22Rv1 (cell line): ENCODE data around the gene RPL3.

Experiments
- ZFX ChIP-seq: fragments of 450-650 bp; IDR thresholded peaks from 2 replicates; pipeline ENCODE4 v1.6.1; 2017; ENCODE audit warnings: antibody characterized with exemption, borderline replicate concordance
- TF ChIP-seq, protein P1 (sequence below): fragments of 450-650 bp; IDR thresholded peaks from 2 replicates; pipeline ENCODE4 v1.5.1; 2017; ENCODE audit warnings: mild to moderate bottlenecking

GRCh38 chr22:39318507-39319283, 728 bp downstream of the RPL3 start:
- TF ChIP-seq, protein P1, sequence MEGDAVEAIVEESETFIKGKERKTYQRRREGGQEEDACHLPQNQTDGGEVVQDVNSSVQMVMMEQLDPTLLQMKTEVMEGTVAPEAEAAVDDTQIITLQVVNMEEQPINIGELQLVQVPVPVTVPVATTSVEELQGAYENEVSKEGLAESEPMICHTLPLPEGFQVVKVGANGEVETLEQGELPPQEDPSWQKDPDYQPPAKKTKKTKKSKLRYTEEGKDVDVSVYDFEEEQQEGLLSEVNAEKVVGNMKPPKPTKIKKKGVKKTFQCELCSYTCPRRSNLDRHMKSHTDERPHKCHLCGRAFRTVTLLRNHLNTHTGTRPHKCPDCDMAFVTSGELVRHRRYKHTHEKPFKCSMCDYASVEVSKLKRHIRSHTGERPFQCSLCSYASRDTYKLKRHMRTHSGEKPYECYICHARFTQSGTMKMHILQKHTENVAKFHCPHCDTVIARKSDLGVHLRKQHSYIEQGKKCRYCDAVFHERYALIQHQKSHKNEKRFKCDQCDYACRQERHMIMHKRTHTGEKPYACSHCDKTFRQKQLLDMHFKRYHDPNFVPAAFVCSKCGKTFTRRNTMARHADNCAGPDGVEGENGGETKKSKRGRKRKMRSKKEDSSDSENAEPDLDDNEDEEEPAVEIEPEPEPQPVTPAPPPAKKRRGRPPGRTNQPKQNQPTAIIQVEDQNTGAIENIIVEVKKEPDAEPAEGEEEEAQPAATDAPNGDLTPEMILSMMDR, result no peak
- no peak for TF ChIP-seq ZFX
